HG03520 (cell line): ENCODE measurements around the gene SHKBP1.
A peak's percentile ranks its signal among the peaks of the same experiment; 100 is the strongest.
"Not testable (repeated sequence)": the region's sequence is repeated elsewhere in the genome, so short reads cannot be mapped to it uniquely, and the experiment has no call there.

Source experiments
- ATAC-seq: cut with Tn5 transposase; IDR thresholded peaks from one replicate; pipeline ENCODE4 v1.9.1; 2021; ENCODE audit warnings: mild to moderate bottlenecking, moderate library complexity; ENCODE audit not compliant: unreplicated experiment

SHKBP1 gene

GRCh38 chr19:40553885-40554857, 22.5 kb upstream of the SHKBP1 start:
- ATAC-seq, result no peak

DNA sequence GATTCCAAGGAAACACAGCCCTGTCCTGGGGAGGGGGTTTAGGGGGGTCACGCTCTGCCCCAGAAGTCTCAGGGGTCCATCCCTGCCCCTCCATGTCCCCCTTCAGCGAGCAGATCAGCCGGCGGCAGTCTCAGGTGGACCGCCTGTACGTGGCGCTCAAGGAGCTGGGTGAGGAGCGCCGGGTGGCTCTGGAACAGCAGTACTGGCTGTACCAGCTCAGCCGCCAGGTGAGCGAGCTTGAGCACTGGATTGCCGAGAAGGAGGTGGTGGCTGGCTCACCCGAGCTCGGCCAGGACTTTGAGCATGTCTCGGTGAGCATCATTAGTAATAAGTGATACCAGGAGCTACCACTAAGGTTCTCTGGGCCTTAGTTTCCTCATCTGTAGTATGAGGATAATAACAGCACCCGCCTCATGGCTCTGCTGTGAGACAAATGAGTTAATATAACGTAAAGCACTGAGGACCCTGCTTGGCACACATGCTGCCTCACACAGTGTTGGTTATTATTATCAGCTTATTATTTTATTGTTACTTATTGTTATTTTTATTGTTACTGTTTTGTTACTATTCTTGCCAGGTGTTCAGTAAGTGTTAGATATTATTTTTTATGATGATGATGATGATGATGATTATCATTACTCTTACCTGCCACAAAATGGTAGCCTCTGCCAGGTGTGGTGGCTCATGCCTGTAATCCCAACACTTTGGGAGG, 20.5 kb upstream of the SHKBP1 start:
- no peak for ATAC-seq

DNA sequence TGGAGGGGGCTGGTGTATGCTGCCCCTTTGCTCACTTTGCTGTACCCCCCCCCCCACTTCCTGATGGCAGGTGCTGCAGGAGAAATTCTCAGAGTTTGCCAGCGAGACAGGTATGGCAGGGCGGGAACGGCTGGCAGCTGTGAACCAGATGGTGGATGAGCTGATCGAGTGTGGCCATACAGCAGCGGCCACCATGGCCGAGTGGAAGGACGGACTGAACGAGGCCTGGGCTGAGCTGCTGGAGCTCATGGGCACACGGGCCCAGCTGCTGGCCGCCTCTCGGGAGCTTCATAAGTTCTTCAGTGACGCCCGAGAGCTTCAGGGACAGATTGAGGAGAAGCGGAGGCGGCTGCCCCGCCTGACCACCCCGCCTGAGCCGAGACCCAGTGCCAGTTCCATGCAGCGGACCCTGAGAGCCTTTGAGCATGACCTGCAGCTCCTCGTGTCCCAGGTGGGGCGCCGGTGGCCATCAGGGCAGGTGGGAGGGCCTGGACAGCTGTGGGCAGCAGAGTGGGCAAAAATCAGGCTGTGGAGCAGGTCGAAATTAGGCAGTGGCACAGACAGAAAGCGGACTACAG, 19.6 kb upstream of the SHKBP1 start:
- no peak for ATAC-seq

DNA sequence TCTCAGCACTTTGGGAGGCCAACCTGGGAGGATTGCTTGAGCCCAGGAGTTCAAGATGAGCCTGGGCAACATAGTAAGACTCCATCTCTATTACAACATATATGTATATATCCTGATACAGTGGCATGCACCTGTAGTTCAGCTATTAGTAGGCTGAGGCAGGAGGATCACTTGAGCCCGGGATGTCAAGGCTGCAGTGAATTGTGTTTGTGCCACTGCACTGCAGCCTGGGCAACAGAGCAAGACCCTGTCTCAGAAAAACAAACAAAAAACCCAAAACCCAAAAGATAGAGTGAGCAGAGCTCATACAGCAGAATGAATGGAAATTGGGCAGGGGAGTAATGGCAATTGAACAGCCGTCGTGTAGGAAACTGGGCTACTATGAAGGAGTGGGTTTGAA, 17.3 kb upstream of the SHKBP1 start:
- no peak for ATAC-seq

DNA sequence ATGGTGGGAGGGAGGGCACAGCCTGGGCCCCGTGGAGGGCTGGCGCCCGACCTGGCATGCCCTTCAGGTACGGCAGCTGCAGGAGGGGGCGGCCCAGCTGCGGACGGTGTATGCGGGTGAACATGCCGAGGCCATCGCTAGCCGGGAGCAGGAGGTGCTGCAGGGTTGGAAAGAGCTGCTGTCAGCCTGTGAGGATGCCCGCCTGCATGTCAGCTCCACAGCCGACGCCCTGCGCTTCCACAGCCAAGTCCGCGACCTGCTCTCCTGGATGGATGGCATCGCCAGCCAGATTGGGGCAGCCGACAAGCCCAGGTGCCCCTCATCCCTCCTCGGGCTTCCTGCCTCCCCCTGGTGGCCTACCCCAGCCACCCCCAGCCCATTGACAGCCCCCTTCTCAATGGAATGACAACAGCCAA, 16.6 kb upstream of the SHKBP1 start:
- no peak for ATAC-seq

DNA sequence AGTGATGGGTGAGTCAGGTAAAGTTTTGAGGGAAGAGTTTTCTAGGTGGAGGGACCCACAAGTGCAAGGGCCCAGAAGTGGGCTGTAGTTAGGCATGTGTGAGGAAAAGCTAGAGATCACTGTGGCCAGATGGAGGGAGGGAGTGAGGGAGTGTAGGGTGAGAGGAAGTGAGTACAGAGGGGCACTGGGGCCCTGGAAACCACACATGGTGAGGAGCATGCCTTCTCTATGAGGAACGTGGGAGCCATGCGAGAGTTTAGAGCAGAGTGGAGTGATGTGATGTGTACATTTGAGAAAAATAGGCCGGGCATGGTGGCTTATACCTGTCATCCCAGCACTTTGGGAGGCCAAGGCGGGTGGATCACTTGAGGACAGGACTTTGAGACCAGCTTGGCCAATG, 14.7 kb upstream of the SHKBP1 start:
- ATAC-seq, result no peak

- not testable (repeated sequence) for ATAC-seq
These were observed 12.1 kb upstream of the SHKBP1 start for GRCh38 chr19:40564535-40564934.

- ATAC-seq, result no peak
These were observed 11.3 kb upstream of the SHKBP1 start for GRCh38 chr19:40565355-40565754.

- no peak for ATAC-seq
These were observed 10.7 kb upstream of the SHKBP1 start for GRCh38 chr19:40565910-40566495.

- no peak for ATAC-seq
These were observed 9.5 kb upstream of the SHKBP1 start for GRCh38 chr19:40567040-40567749.

- ATAC-seq, result no peak
These were observed 8.8 kb upstream of the SHKBP1 start for GRCh38 chr19:40567750-40568494.

GRCh38 chr19:40570313-40571004, 6.2 kb upstream of the SHKBP1 start:
- ATAC-seq, result peak; percentile 72

DNA sequence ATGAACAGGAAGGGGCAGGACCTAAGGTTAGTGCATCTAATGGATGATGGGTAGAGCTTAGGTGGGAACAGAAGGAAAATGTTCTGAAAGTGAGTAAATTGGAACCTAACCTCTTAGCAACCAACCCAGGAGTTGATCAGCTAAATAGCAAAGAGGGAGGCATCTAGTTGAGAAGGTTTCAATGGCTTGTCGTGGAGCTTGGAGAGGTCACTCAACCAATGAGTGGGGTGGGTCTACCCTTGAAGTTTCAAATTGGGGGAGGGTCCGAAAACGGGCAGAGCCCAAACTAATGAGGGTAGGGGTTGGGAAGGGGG, 5.7 kb upstream of the SHKBP1 start:
- ATAC-seq, result no peak

DNA sequence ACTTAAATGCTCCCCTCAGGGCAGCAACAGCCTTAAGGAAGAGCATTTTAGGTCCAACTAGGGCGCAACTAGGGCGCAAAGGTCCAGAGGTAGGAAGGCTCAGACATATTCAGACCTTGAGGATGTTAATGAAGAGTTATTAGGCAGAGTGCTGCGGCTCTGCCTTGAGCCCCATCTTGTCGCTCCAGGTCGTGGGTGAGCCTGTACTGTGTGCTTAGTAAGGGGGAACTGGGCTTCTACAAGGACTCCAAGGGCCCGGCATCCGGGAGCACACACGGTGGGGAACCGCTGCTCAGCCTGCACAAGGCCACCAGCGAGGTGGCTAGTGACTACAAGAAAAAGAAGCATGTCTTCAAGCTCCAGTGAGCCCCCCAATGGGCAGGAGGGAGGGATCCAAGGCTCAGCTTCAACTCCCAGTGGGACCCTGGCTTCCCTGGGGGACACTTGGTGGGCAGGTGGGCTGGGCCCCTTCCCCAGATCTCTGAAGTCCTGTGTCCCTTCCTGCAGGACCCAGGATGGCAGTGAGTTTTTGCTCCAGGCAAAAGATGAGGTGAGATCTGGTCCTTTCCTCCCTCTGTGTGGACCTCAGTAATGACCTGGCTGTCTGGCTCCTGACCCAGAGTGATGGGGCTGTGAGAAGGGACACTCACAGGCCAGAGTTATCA, 4.7 kb upstream of the SHKBP1 start:
- no peak for ATAC-seq

DNA sequence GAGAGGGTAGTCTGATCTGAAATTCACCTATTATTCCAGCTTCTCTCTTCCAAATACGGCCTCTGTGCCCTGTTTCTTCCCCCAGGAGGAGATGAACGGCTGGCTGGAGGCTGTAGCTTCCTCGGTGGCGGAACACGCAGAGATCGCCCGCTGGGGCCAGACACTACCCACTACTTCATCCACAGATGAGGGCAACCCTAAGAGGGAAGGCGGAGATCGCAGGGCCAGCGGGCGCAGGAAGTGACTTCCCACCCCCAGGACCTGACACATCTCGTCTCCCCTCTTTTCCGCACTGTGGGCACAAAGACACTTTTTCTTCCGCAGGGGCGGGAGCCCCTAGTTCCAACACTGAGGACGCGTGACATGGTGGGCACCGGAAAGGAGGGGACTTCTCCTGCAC, 1.3 kb upstream of the SHKBP1 start:
- no peak for ATAC-seq

GRCh38 chr19:40576151-40576584, 505 bp upstream of the SHKBP1 start:
- peak; percentile 3 for ATAC-seq

DNA sequence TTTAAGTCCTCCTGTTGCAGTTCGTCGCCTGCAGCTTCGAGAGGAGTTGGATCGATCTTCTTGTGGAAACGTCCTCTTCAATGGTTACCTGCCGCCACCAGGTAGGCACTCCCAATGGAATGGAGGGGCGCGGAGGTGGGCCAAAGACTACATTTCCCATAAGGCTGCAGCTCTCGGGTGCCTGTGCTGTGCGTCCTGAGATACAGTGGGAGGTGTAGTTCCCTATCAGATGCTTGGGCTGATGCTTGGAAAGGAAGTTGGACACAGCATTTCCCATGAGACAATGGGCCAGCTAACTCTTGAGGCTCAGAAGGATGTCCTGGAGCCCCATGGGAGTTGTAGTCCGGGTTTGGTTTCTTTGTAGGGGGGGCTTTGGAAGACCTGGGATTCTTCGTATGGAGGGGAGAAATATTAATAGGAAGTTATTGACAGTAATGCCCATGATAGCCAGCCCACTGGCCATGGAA, 1.8 kb downstream of the SHKBP1 start:
- ATAC-seq, result no peak

DNA sequence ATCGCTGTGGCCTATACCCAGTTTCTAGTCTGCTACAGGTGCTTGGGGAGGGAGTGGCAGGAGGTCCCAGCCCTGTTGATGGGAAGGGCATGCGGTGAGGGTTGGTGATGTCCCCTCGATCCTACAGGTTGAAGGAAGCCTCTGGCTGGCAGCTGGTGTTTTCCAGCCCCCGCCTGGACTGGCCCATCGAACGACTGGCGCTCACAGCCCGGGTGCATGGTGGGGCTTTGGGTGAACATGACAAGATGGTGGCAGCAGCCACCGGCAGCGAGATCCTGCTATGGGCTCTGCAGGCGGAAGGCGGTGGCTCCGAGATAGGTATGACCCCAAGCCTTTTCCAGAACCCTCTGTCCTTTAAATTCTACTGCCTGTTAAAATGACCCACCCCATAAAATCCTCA, 3.9 kb downstream of the SHKBP1 start:
- no peak for ATAC-seq

DNA sequence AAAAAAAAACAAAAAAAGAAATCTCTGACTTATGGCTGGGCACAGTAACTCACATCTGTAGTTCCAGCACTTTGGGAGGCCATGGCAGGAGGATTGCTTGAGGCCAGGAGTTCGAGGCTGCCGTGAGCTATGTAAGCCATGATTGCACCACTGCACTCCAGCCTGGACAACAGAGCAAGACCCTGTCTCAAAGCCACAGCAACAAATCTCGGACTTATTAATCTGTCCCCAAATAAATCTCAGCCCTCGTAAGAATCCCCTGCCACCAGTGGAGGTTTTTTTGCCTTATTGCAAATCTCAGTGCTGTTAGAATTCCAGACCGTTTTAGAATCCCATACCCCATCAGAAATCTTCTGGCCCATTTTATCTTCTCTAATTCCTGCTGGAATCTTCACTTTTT, 4.9 kb downstream of the SHKBP1 start:
- no peak for ATAC-seq
